GM10266 (cell line): ENCODE measurements around the gene LRRC3.

Source experiments
- DNase-seq: peaks from one replicate; pipeline ENCODE4 v3.0.0; 2012; ENCODE audit errors: extremely low spot score
- CTCF ChIP-seq: IDR thresholded peaks from 2 replicates; pipeline ENCODE4 v1.5.1; 2012; ENCODE audit warnings: mild to moderate bottlenecking, low read depth; ENCODE audit not compliant: control insufficient read depth, insufficient read depth; ENCODE audit errors: missing control alignments

Gene LRRC3

GRCh38 chr21:44456214-44456914 is 1.1 kb downstream of the LRRC3 start:
- TF ChIP-seq CTCF = no peak

GRCh38 chr21:44456915-44457736 is 1.8 kb downstream of the LRRC3 start:
- no peak for TF ChIP-seq CTCF
- no peak for DNase-seq

More at GRCh38 chr21:44456214-44456914, 1.1 kb downstream of the LRRC3 start:
- DNase-seq = no peak

- TF ChIP-seq CTCF = no peak
- DNase-seq = no peak
These were observed 3.8 kb downstream of the LRRC3 start for GRCh38 chr21:44458971-44459711.

- DNase-seq = no peak
- TF ChIP-seq CTCF = no peak
These were observed 4.6 kb downstream of the LRRC3 start for GRCh38 chr21:44459712-44460440.

GRCh38 chr21:44460441-44460755 is 5.1 kb downstream of the LRRC3 start:
- no peak for TF ChIP-seq CTCF
- DNase-seq = no peak

GRCh38 chr21:44461005-44461404 is 5.7 kb downstream of the LRRC3 start:
- no peak for TF ChIP-seq CTCF

More at GRCh38 chr21:44461005-44461404, 5.7 kb downstream of the LRRC3 start:
- DNase-seq = no peak
